Measurements from ENCODE around the gene SF3B4. TPM values are rescaled to one million over a fixed set of nuclear protein-coding genes. Genes with fewer than 3 reads are reported as not detected.
A peak's percentile ranks its signal among the peaks of the same experiment; 100 is the strongest.

Gene SF3B4
- total and polyA plus RNA-seq, 2 of the 13 experiments (the other 11 are each of a cell fraction or from before 2014, with no cell fraction given): 13.8 to 14.8 TPM

GRCh38 chr1:149887456-149888246 is 40.0 kb downstream of the SF3B4 start (continued):
- TF ChIP-seq ZNF552 (CRISPR knock-in tag; IDR thresholded peaks at IDR 0.05; ENCODE audit: borderline replicate concordance): no peak
- TF ChIP-seq ZFP90 (CRISPR knock-in tag; IDR thresholded peaks at IDR 0.05; ENCODE audit: borderline replicate concordance): no peak
- TF ChIP-seq, protein P1, sequence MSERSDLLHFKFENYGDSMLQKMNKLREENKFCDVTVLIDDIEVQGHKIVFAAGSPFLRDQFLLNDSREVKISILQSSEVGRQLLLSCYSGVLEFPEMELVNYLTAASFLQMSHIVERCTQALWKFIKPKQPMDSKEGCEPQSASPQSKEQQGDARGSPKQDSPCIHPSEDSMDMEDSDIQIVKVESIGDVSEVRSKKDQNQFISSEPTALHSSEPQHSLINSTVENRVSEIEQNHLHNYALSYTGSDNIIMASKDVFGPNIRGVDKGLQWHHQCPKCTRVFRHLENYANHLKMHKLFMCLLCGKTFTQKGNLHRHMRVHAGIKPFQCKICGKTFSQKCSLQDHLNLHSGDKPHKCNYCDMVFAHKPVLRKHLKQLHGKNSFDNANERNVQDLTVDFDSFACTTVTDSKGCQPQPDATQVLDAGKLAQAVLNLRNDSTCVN (CRISPR knock-in tag; IDR thresholded peaks at IDR 0.05; ENCODE audit: borderline replicate concordance): no peak
- no peak for TF ChIP-seq JUND (CRISPR knock-in tag; IDR thresholded peaks at IDR 0.05)
- TF ChIP-seq ZNF20 (CRISPR knock-in tag; IDR thresholded peaks at IDR 0.05): no peak
- no peak for TF ChIP-seq GABPA (IDR thresholded peaks at IDR 0.05; ENCODE audit: low read depth, low read length)
- TF ChIP-seq GABPA (CRISPR knock-in tag; IDR thresholded peaks at IDR 0.05; ENCODE audit: low read depth): peak; percentile 84
- TF ChIP-seq, protein P2, sequence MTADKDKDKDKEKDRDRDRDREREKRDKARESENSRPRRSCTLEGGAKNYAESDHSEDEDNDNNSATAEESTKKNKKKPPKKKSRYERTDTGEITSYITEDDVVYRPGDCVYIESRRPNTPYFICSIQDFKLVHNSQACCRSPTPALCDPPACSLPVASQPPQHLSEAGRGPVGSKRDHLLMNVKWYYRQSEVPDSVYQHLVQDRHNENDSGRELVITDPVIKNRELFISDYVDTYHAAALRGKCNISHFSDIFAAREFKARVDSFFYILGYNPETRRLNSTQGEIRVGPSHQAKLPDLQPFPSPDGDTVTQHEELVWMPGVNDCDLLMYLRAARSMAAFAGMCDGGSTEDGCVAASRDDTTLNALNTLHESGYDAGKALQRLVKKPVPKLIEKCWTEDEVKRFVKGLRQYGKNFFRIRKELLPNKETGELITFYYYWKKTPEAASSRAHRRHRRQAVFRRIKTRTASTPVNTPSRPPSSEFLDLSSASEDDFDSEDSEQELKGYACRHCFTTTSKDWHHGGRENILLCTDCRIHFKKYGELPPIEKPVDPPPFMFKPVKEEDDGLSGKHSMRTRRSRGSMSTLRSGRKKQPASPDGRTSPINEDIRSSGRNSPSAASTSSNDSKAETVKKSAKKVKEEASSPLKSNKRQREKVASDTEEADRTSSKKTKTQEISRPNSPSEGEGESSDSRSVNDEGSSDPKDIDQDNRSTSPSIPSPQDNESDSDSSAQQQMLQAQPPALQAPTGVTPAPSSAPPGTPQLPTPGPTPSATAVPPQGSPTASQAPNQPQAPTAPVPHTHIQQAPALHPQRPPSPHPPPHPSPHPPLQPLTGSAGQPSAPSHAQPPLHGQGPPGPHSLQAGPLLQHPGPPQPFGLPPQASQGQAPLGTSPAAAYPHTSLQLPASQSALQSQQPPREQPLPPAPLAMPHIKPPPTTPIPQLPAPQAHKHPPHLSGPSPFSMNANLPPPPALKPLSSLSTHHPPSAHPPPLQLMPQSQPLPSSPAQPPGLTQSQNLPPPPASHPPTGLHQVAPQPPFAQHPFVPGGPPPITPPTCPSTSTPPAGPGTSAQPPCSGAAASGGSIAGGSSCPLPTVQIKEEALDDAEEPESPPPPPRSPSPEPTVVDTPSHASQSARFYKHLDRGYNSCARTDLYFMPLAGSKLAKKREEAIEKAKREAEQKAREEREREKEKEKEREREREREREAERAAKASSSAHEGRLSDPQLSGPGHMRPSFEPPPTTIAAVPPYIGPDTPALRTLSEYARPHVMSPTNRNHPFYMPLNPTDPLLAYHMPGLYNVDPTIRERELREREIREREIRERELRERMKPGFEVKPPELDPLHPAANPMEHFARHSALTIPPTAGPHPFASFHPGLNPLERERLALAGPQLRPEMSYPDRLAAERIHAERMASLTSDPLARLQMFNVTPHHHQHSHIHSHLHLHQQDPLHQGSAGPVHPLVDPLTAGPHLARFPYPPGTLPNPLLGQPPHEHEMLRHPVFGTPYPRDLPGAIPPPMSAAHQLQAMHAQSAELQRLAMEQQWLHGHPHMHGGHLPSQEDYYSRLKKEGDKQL (CRISPR knock-in tag; IDR thresholded peaks at IDR 0.05; ENCODE audit: low read depth): no peak
- TF ChIP-seq ZC3H13 (CRISPR knock-in tag; IDR thresholded peaks at IDR 0.05): no peak; the same call in 1 of the 2 replicates
- TF ChIP-seq ZNF343 (CRISPR knock-in tag; IDR thresholded peaks at IDR 0.05): no peak
- no peak for TF ChIP-seq ZNF382 (CRISPR knock-in tag; IDR thresholded peaks at IDR 0.05; ENCODE audit: borderline replicate concordance)
- TF ChIP-seq, protein P3, sequence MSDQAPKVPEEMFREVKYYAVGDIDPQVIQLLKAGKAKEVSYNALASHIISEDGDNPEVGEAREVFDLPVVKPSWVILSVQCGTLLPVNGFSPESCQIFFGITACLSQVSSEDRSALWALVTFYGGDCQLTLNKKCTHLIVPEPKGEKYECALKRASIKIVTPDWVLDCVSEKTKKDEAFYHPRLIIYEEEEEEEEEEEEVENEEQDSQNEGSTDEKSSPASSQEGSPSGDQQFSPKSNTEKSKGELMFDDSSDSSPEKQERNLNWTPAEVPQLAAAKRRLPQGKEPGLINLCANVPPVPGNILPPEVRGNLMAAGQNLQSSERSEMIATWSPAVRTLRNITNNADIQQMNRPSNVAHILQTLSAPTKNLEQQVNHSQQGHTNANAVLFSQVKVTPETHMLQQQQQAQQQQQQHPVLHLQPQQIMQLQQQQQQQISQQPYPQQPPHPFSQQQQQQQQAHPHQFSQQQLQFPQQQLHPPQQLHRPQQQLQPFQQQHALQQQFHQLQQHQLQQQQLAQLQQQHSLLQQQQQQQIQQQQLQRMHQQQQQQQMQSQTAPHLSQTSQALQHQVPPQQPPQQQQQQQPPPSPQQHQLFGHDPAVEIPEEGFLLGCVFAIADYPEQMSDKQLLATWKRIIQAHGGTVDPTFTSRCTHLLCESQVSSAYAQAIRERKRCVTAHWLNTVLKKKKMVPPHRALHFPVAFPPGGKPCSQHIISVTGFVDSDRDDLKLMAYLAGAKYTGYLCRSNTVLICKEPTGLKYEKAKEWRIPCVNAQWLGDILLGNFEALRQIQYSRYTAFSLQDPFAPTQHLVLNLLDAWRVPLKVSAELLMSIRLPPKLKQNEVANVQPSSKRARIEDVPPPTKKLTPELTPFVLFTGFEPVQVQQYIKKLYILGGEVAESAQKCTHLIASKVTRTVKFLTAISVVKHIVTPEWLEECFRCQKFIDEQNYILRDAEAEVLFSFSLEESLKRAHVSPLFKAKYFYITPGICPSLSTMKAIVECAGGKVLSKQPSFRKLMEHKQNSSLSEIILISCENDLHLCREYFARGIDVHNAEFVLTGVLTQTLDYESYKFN (CRISPR knock-in tag; conservative IDR thresholded peaks at IDR 0.05): no peak
- TF ChIP-seq HMG20A (CRISPR knock-in tag; IDR thresholded peaks at IDR 0.05; ENCODE audit: borderline replicate concordance): no peak
- TF ChIP-seq ZNF839 (CRISPR knock-in tag; IDR thresholded peaks at IDR 0.05; ENCODE audit: borderline replicate concordance): no peak
- peak; percentile 18; the same call in 1 of the 2 replicates for TF ChIP-seq ZSCAN29 (CRISPR knock-in tag; conservative IDR thresholded peaks at IDR 0.05)
- TF ChIP-seq LBX2 (CRISPR knock-in tag; IDR thresholded peaks at IDR 0.05; ENCODE audit: borderline replicate concordance): no peak
- TF ChIP-seq MED1 (CRISPR knock-in tag; IDR thresholded peaks at IDR 0.05): 0 out of 2 replicates have a peak, but pooled peaks have one; percentile 35
- no peak for TF ChIP-seq ZBTB7B (CRISPR knock-in tag; IDR thresholded peaks at IDR 0.05)
- TF ChIP-seq ZBTB7A (CRISPR knock-in tag; IDR thresholded peaks at IDR 0.05): 0 out of 2 replicates have a peak, but pooled peaks have one; percentile 21

Data from HepG2 (cell line).